Stimulated activated CD8-positive, alpha-beta memory T cell treated with anti-CD3 and anti-CD28 coated beads, Interleukin-4, amount 100 ng/mL, for 48 hours (primary cell): ENCODE measurements around the gene SH3RF2.

Experiments
- DNase-seq: peaks from one replicate; pipeline ENCODE4 v3.0.0-alpha.2; 2020

SH3RF2 gene

DNA sequence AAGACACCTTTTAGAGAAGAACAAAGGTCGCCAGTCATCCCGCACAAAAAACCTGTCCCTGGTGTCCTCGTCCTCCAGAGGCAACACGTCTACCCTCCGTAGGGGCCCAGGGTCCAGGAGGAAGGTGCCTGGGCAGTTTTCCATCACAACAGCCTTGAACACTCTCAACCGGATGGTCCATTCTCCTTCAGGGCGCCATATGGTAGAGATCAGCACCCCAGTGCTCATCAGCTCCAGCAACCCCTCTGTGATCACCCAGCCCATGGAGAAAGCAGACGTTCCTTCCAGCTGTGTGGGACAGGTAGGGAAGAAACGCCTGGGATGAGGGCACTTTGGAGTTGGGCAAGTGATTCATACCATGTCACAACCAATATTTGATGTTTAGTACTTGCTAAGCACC, 77.4 kb downstream of the SH3RF2 start:
- DNase-seq = no peak

DNA sequence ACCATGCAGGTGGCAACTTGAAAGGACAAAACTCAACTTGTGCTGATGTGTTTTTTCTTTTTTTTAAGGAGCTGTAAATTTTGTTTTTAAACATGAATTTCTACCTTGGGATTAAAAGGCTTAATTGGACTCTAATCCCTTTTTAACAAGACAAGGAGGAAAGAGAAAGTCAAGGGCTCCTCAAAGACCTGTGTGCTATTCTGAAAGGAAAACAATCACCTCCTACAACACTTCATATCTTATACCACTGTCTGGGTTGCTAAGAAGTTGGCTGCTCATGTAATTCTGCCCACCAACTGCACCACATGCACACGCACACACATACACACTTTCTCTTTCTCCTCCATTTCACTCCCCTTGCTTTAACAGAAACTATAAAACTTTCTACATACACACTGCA, 78.6 kb downstream of the SH3RF2 start:
- no peak for DNase-seq

DNA sequence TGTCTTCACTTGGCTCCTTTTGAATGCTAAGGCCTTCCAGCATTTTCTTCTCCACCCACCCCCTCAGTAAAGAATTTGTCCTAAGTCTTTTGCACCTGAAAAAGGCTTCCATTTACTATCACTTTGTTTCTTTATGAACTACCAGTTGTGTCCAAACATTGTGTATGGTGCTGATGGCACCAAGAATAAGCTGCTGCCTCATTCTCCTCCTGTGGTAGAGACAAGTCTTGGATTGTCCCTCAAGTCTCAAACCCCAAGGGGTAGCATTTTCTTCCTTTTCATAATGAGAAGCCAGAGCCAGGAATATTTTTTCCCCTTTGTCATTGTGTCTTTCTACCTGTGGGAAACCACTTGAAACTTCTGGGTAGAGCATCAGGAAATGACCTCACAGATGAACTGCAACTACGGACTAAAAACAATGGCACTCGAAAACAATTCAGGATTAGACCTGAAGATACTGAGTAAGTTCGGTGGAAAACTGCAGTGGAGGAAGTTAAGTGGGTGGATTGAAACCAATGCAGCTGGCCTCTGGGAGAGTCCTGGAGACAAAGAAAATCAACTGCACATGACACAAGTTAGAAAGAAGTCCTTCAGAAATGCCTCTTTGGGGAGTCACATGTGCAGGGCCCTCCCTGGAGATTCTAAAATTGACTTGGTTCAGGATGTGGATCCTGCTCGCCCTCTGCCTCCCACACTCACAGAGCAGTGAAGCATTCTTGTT, 80.5 kb downstream of the SH3RF2 start:
- DNase-seq = no peak

DNA sequence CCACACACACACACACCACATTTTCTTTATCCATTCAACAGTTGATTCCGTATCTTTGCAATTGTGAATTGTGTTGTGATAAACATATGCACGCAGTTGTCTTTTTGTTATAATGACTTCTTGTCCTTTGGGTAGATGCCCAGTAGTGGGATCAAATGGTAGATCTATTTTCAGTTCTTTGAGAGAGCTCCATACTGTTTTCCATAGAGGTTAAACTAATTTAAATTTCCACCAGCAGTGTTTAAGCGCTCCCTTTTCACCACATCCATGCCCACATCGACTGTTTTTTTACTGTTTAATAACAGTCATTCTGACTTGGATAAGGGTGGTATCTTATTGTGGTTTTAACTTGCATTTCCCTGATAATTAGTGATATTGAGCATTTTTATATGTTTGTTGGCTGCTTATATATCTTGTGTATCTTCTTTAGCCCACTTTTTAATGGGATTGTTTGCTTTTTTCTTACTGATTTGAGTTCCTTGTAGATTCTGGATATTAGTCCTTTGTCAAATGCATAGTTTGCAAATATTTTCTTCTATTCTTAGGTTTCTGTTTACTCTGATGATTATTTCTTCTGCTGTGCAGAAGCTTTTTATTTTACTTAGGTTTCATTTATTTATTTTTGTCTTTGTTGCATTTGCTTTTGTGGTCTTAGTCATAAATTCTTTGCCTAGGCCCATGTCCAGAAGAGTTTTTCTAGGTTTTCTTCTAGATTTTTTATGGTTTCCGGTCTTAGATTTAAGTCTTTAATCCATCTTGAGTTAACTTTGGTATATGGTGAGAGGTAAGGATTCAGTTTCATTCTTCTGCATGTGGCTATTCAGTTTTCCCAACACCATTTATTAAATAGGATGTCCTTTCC, 82.4 kb downstream of the SH3RF2 start:
- DNase-seq = no peak

DNA sequence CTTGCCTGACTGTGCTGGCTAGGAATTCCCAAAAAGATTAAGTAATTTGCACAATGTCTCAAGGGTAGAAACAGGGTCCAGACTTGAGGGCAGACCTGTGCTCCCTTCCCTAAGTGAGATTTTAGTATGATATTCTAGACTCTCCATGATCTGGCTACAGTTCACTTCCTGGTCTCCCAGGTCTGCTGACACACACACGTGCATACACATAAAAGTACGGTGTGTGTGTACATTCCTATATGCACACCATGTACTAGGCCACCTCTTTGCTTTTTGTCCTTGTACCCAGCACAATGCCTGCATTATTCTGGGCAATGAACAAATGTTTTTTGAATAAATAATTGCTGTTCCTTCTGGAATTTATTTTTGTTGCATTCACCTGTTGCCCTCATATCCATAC, 83.7 kb downstream of the SH3RF2 start:
- DNase-seq = no peak

DNA sequence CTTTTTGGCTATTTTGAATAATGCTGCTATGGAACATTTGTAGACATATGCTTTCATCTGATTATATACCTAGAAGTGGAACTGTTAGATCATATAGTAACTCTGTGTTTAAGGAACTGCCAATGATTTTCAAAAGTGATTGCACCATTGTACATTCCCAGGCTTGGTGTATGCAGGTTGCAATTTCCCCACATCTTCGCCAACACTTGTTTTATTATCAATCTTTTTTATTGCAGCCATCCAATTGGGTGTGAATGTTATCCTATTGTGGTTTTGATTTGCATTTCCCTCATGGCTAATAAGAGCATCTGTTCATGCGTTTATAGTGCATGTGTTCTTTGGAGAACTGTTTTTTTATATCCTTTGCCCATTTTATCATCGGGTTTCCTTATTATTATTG, 87.7 kb downstream of the SH3RF2 start:
- no peak for DNase-seq

DNA sequence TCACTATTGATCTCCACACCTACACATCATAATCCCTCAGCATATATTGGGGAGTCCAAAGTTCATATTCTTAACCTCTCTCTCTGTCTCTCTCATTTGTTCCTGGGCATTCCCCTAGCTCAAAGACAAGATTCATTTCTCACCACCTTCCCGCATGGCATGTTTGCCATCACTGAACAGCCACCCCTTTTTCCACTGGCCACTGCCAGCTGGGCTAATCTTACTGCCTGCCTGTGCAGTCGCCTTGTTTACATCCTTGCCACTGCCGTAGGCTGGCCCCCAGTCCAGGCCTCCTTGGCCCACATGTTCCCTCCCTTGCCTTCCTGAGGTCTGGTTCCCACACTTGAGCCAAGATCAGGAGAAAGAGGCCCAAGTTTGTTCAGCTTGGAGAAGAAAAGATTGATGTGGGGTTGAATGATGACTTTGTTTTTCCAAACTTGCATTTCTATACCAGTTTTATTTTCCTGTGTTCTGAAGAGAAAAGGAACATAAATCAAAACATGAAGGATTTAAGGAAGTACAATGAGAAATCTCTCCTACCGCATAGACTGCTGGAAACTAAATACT, 88.8 kb downstream of the SH3RF2 start:
- DNase-seq = no peak

DNA sequence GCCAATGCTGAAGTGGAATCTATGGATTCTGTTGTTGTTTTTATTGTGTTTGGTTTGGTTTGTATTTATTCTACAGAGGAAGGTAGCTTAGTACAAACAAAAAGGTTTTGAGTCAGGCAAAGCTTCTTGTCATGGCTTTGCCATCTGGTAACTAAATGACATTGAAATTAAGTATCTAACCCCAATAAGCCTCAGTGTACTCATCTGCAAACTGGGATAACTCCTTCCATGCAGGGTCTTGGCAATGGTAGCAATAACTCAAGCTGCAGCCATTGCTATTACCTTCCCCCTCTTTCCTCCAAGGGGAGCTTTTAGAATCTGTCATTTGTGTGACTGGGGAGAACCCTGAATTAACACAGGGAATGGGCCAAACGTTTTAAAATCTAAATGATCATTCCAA, 89.3 kb downstream of the SH3RF2 start:
- DNase-seq = no peak

DNA sequence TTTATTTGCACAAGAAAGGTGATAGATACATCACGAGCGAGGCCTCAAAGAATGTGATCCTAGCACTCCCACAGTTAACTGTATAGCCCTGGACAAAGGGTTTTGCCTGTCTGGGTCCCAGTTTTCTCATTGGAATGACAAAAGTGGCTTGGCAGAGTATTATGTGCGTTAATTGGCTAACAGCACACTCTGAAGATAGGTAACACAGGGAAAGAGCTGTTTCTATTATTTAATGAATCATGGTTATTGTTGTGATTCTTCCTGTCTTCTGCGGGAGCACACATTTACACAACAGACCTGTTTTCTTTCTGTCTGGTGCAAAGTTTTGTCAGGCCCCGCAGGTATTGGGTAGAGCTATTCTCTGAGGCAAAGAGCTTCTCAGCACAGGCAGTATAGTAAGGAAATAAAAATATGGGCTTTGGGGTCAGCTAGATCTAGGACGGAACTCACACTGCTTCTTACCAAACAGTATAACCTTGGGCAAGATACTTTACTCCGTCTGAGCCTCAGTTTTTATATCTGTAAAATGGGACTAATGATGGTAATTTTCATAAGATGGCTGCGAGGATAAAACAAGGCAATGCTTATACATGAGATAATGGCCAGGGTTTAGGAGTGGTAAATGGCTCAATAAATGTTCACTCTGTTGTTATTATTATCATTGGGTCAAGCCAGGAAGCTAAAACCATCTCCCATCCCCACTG, 90.1 kb downstream of the SH3RF2 start:
- DNase-seq = no peak

DNA sequence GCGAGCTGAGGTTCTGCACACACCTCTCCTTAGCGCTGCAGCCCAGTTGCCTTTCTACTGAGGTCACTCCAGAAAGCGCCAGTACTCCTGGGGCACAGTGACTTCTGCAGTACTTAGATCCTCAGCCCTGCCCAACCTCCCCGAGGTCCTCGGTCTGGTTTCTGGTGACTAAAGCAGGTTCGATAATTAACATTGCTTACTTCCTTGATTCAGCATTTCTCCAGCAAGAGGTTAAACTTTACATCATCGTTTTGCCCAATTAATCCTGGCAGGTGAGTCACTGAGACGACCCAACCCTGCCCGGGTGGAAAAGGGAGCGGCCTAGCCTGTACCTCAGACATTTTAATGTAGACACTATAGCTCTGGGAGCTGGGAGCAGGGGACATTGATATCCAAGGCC, 91.4 kb downstream of the SH3RF2 start:
- DNase-seq = no peak

DNA sequence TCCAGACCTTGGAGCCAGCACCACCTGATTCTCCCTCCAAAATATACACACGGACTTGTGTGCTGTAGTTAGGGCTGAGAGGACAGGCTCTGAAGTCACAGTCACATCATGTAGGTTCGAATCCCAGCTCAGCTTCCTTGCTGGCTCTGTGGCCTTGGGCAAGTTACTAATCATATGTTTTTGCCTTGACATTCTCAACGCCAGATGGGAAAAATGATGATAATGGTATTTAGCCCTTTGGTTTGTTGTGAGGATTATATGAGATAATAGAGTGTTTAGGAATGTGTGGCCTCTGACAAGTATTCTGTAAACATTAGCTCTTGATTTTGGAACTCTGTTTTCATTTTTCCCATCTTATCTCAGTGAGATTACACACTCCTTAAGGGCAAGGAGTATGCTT, 96.5 kb downstream of the SH3RF2 start:
- no peak for DNase-seq

DNA sequence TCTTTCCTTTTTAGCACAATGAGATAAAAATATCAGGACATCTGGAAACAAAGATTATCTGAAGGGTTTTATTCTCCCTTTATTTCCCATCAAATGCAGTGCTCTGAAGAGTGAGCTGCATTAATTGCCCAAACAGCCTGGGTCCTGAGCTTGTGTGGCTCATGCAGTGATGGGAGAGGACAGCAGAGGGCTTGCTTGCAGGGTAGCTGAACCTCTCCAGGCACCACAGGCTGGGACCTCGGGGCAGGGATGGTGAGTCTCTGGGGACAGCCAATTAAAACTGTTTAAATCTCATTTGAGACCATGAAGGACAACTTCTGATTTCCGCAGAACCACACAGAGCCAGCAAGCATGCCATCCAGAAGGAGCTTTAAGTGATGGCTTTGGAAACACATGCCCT, 97.7 kb downstream of the SH3RF2 start:
- no peak for DNase-seq

DNA sequence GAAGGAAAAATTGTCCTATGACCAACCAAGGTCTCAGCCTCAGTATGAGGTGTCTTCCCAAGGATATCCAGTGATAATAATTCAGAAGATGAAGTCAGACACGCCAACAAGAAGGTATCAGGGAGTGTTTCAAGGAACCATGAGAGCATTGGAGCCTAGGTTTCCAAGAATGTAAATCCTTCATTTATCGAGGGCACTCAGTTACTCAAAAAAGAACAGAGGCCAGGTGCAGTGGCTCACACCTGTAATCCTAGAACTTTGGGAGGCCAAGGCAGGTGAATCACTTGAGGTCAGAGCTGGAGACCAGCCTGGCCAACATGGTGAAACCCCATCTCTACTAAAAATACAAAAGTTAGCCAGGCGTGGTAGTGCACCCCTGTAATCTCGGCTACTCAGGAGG, 98.2 kb downstream of the SH3RF2 start:
- no peak for DNase-seq

DNA sequence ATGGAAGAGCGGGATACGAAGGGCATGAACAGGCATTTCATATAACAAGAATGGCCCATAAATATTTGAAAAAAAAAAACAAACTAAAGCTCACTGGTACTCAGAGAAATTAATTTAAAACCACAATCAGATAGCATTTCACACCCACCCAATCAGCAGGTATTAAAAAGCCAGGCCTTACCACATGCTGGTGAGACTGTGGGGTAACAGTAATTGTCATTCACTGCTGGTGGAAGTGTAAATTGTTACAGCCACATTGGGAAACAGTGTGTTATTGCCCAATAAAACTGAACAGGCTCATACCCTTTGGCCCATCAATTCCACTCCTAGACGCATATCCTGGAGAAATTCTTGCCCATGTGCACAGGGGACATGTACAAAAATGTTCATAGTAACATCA, 103.0 kb downstream of the SH3RF2 start:
- no peak for DNase-seq

DNA sequence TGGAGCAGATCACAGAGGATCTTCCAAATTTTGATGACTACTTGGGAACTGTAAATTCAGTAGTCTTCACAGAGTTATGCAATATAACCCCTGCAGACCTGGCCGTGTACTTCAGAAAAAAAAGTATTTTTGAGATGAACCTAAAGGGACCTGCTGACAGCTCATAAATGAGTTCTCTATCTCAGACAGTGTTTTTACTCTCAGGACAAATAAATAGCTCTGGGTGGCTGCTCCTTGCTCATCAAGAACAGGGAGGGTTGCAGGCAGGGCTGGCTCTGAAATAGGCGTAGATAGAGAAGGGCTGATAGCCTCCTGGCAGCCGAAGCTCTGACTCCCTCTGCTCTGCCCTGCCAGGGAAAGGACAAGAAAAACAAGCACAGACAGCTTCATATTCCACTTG, 104.1 kb downstream of the SH3RF2 start:
- no peak for DNase-seq

DNA sequence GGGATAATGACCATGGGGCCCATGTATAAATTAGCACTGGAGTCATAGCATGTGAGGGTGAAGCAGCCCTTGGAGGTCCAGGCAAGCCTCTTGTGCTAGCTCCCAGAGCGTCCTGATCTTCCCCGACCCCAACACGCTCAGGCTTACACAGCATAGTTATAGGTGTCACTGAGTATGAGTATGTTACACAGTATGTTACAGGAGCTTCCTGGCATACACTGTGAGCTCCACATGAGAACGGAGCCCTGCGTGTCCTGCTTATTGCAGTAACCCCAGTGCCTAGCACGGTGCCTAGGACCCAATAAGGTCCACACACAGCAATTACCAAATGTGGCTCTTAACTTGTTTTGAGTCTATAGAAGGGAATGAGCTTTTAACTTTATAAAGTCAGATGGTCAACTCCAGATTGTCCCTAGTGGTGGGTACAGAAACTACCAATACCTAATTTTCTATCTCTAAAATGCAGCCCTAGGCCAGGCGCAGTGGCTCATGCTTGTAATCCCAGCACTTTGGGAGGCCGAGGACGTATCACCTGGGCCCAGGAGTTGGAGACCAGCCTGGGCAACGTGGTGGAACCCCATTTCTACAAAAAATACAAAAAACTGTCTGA, 104.9 kb downstream of the SH3RF2 start:
- DNase-seq = no peak

DNA sequence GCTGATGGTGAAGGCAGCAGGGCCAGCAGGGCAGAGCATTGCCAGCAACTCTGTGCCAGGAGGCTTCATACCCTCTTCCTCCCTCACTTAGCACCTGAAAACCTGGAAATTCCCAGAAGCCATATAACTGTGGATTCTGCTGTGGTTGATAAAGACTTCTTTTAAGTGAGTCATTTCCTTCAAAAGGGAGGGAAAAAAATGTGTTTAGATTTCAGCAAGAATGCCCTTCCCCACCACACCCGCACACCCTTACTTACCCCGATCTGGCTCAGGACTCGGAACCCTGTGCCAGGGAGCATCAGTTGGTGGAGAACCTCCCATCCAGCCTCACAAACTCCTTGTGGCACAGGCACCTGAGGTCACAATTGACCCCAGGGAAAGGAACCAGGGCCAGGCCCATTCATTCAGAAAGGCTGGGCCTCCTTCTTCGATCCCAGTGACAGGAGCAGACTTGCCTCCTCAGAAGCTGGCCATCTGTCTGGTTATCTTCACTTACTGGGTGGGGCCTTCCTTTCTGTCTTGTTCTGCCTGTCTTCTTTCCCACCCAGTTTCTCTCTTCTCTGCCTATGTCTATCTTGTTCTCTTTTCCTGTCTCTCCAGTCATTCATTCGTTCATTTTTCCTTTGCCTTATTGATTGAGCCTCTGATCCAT, 106.4 kb downstream of the SH3RF2 start:
- no peak for DNase-seq

DNA sequence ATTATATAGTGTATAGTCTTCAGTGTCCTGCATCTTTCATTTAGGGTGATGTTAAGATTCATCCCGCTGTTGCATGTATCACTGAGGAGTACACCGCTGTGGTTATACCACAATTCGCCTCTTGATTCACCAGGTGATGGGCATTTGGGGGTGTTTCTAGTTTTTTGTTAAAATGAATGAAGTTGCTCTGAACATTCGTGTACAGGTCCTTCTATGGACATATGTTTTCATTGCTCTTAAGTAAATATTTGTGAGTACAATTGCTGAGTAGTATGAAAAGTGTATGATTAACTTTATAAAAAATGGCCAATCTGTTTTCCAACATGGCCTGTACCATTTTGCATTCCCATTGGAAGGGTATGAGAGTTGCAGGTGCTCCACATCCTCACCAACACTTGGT, 107.3 kb downstream of the SH3RF2 start:
- no peak for DNase-seq

DNA sequence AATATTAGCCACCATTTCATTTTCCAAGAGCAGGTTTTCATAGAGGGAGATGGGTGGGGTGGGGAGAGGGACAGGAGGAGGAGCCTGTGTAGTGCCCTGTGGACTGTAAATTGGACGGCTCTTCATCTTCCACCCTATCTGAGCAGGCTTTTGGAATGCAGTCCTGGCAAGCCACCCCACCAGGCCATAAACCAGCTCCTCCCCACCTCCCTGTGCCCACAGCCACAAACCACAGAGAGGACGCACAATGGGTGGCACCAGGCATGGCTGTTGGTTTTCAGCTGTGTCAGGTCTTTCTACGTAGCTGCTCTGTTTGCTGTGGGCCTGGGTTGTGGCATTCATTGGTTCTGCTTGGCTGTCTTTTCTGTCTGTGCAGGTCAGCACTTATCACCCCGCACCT, 111.0 kb downstream of the SH3RF2 start:
- no peak for DNase-seq

DNA sequence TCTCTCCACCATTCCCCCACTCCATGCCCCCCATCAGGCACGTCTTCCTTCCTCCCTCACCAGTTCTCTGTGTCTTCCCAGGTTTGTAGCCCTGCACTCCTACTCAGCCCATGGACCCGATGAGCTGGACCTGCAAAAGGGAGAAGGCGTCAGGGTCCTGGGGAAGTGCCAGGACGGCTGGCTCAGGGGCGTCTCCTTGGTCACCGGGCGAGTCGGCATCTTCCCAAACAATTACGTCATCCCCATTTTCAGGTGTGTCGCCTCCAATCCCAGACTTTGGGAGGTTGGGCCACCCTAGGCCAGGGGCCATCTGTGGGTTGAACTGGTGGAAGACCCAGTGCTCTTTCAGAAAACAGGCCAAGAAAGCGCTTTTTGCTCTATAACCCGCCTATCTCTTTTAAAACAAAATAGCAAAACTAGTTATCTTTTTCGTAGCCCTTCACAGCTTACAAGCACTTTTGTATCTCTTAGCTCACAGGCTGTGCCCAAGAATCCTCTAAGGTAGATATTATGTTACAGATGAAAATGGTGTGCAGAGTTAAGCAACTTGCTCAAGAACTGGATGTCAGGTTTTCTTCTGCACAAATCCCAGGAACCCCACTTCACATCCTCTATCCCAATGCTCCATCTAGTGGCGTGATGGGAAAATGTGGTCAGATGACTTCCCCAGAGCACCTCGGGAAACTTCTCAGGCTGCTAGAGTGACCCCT, 112.8 kb downstream of the SH3RF2 start:
- peak; percentile 46 for DNase-seq

DNA sequence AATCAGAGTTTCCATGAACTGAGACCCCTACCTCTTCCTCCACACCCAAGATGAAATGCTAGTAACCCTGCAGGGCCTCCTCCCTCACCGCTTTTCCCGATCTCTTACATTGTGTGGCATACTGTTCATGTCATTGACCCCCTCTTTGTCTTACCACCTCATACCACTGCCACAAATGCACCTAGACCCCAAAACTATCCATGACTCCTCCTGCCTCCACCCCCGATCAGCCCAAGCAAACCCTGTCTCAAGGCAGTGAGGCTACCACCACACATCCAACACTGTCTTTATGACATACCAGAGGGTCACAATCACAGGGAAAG, 113.3 kb downstream of the SH3RF2 start:
- no peak for DNase-seq

DNA sequence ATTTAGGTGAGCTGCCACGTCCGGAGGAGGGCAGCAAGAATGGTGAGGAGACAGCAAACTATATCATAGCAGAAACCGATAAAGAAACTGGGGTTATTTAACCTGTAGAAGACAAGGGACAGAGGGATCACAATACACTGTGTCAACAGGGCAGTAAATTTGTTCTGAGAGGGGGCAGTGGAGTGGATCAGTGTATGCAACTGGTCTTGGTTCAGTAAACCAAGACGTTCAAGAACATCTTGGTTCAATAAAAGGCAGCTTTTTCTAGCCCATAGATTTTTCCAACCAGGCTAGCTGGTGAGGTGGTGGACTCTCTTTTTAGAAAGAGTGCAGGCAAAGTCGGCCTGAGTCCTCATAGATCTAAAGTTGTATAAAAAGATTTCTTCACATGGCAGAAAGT, 113.7 kb downstream of the SH3RF2 start:
- no peak for DNase-seq
